A375 (cell line): ENCODE results near the gene IFITM5. TPM values are rescaled to one million over a fixed set of nuclear protein-coding genes. Genes with fewer than 3 reads are reported as not detected.

Experiments used
- small RNA-seq: library from RNA; depleted of rRNA; stranded (forward); fragments of <200 nt; gene quantifications from one replicate; pipeline ENCODE3, GENCODE V24; 2014
- total RNA-seq: library from RNA; depleted of rRNA; stranded (reverse); fragments of >200 nt; shearing (Covaris generic); gene quantifications from 2 replicates; pipeline ENCODE4 v1.2.3, GENCODE V29; 2014; rRNA removed

The IFITM5 gene
- total RNA-seq = not detected in 2 replicates

GRCh38 chr11:299081-299891 lies at the start of gene IFITM5:
TSS of gene IFITM5 (minus strand) at chr11:299526. CDS start at chr11:299490, 36 bp downstream.

GRCh38 chr11:313787-314553 lies 14.6 kb upstream of the IFITM5 start, which contains the start of gene IFITM1:
TSS of gene IFITM1 (plus strand) at chr11:314040. CDS start at chr11:314171, 131 bp downstream.

GRCh38 chr11:307766-308708 lies 8.7 kb upstream of the IFITM5 start, which contains the start of gene IFITM2:
TSS of gene IFITM2 (plus strand) at chr11:307816. CDS start at chr11:308193, 377 bp downstream.

GRCh38 chr11:288478-289397 lies 10.6 kb downstream of the IFITM5 start, which contains the start of gene PGGHG:
TSS of gene PGGHG (plus strand) at chr11:289126. CDS start at chr11:289817, 691 bp downstream.

GRCh38 chr11:278001-278951 lies 21.1 kb downstream of the IFITM5 start, which contains the start of gene NLRP6:
TSS of gene NLRP6 (plus strand) at chr11:278407. CDS start at chr11:278570, 163 bp downstream.

Small RNA genes lying within 50 kb of the gene (small RNA-seq; reads per million reads assigned to genes)
- not detected for gene AC136475.6

Other genes starting within 250 kb of the IFITM5 start
- gene SCGB1C1, start 106.4 kb downstream of the IFITM5 start, total RNA-seq = not detected in 2 replicates
- 12.4 and 13.2 TPM in 2 replicates for gene BET1L, start 92.1 kb downstream of the IFITM5 start, total RNA-seq
- 77.6 and 88.5 TPM in 2 replicates for gene RIC8A, start 91.8 kb downstream of the IFITM5 start, total RNA-seq
- 10.6 and 10.7 TPM in 2 replicates for gene SIRT3, start 63.2 kb downstream of the IFITM5 start, total RNA-seq
- gene PSMD13, start 62.5 kb downstream of the IFITM5 start, total RNA-seq = 156 and 163 TPM in 2 replicates
- gene NLRP6, start 21.1 kb downstream of the IFITM5 start, total RNA-seq = not detected in 2 replicates
- 15.1 and 16.4 TPM in 2 replicates for gene PGGHG, start 10.4 kb downstream of the IFITM5 start, total RNA-seq
- 15.1 and 25.4 TPM in 2 replicates for gene IFITM2, start 8.3 kb upstream of the IFITM5 start, total RNA-seq
- 3.9 and 4.5 TPM in 2 replicates for gene IFITM1, start 14.5 kb upstream of the IFITM5 start, total RNA-seq
- gene IFITM3, start 21.3 kb upstream of the IFITM5 start, total RNA-seq = 70.9 and 105 TPM in 2 replicates
- 42.6 and 50.4 TPM in 2 replicates for gene B4GALNT4, start 70.0 kb upstream of the IFITM5 start, total RNA-seq
- 31.2 and 33.4 TPM in 2 replicates for gene PKP3, start 94.7 kb upstream of the IFITM5 start, total RNA-seq
- gene SIGIRR, start 115.5 kb upstream of the IFITM5 start, total RNA-seq = 50.6 and 74.5 TPM in 2 replicates
- gene ANO9, start 142.5 kb upstream of the IFITM5 start, total RNA-seq = 0.13 TPM in 1 of 2 replicates, not detected in the other
- 22.3 and 37.3 TPM in 2 replicates for gene PTDSS2, start 150.8 kb upstream of the IFITM5 start, total RNA-seq
- 165 and 173 TPM in 2 replicates for gene RNH1, start 207.7 kb upstream of the IFITM5 start, total RNA-seq
- gene HRAS, start 236.1 kb upstream of the IFITM5 start, total RNA-seq = 84.1 and 89.3 TPM in 2 replicates
- 2.8 TPM in 2 replicates for gene LRRC56, start 238.0 kb upstream of the IFITM5 start, total RNA-seq